ENCODE measurements around the gene RCAN2.
"Not testable (repeated sequence)": the region's sequence is repeated elsewhere in the genome, so short reads cannot be mapped to it uniquely, and the experiment has no call there.

RCAN2 gene

DNA sequence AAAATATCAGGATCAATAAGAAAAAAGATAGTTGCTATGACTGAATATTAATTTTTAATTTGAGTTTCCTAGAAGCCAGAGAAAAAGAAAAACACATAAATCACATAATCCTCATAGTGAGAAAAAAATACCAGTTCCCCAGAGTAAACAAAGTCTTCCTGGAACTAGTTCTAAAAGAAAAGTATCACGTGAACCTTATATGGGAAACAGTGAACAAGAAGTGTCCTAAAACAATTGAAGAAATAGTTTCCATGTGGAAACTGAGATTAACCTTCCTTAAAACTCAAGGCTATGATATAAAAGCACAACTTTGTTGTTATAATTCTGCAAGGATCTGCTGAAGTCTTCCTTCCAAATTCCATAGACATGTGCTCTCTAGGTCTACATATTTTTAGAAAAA, 50.6 kb downstream of the RCAN2 start:
- no peak for DNase-seq (ENCODE audit: low read depth in 2 of 2)

DNA sequence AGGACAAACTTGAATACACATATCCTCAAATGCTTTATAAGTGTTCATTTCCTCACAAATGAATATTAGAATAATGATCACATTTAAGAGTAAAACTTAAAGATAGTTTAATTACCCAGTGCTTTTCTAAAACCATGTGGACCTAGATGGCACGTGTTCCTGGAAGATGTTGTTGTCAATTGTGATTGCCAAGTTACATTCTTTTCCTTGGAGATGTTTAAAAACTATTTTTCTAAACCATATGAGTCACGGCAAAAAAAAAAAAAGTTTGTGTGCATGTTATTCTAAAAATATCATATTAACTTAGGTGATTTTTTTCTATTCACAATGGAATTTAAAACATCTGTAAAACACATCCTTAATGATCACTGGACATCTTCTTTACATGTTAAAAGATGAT, 51.1 kb downstream of the RCAN2 start:
- DNase-seq (ENCODE audit: low read depth in 2 of 2): no peak

DNA sequence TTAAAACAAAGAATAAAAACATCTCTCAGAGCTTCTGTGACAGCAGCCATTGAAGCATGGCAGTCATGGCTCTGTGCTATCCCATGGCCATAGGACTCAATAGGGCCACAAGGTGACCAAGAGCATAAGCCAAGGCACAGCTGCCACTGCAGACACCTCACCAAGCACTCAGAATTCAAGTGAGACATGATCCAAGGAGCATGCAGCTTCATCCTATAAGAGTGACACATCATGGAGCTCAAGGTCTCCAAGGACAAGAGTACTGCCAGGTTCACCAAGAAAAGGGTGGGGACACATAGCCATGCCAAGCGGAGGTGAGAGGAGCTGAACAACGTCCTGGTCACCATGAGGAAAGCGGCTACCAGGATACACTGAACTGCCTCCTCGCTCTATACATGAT, 53.0 kb downstream of the RCAN2 start:
- no peak for DNase-seq (ENCODE audit: low read depth in 2 of 2)

DNA sequence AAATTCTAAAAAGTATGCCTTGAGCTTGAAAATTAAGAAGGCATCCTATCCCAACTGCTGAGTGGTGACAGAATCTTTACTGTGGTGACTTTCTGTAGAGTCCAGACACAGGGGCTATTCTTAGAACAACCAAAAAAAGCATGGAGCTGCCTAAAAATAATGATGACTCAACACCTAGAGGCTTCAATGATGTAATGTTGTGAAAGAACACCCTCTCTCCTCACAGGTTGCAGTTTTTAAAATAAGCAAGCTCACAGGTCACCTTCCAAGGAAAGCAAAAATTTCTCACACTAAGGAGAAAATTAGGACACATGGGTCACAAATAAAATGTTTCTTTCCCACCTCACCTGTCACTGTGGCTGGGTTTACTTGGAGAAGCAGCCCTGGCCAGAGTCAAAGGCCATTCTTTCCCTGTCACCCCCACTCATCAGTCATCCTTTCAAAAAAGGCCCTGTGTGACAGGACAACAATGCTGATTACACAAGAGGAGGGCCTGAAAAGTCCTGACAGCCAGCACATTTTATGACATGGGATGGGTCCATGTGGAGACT, 53.5 kb downstream of the RCAN2 start:
- no peak for DNase-seq (ENCODE audit: low read depth in 2 of 2)

- no peak for DNase-seq (ENCODE audit: low read depth in 2 of 2)
Measured at GRCh38 chr6:46422619-46423018, 68.6 kb downstream of the RCAN2 start.

DNA sequence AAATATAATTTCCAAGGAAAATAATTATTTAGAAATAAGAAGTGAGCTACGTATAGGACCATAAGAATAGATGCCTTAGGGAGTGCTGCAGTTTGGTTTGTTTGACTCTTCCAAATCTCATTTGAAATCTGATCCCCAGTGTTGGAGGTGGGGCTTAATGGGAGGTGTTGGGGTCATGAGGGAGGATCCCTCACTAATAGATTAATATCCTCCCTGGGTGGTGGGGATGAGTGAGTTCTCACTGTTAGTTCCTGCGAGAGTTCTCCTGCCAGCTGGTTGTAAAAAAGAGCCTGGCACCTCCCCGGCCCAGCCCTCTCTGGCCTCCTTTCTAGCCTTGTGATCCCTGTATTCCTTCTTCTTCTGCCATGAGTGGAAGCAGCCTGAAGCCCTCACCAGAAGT, 69.3 kb downstream of the RCAN2 start:
- no peak for DNase-seq (ENCODE audit: low read depth in 2 of 2)

DNA sequence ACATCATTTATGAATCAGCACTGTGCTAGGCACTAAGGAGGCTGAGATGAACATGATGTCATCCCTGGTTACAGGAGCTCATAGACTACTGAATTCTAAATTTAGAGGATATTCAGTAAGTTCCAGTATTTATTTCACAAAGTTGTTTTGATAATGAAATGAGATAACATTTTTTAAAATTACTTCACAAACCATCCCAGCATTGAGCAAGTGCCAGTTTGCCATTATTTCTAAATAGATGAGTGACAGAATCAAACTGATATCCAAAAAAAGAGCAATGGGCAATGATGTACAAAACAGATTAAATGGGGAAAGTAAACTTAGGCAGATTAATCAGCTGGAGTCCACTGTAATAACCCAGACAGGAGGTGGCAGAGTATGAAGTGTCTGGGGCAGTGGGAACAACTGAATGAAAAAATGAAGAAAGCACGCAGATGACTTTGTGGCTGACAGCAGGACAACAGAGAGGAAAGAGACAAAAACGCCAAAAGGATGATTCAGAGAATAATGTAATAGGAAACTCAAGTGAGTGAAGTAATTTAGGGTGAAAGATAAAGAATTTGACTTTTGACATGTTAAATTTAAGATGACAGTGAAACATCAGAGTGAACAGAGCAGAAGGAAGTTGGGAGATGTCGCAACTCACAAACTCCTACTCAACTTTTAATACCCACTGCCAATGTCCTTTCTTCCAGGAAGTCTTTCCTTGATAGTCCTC, 70.2 kb downstream of the RCAN2 start:
- no peak for DNase-seq (ENCODE audit: low read depth in 2 of 2)

DNA sequence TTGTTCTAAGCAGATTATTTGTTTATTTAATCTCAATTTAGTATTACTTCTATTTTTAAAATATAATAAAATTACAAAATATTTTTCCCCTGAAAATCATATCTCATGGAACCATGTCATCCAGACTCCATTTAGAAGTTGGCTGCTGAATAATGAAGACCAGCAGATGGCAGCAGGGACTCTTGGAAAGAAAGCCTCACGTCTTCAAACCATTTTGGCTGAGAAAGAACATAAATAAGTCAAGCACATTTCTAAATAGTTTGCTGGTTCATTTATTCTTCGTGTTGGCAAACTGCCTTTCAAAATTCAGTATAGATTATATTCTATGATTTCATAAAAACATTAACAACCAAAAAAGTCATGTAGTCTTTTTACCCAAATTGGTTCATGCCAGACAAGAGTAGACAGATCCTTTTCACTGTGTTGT, 71.7 kb downstream of the RCAN2 start:
- DNase-seq (ENCODE audit: low read depth in 2 of 2): no peak

GRCh38 chr6:46414398-46414797, 76.9 kb downstream of the RCAN2 start:
- DNase-seq (ENCODE audit: low read depth in 2 of 2): no peak

DNA sequence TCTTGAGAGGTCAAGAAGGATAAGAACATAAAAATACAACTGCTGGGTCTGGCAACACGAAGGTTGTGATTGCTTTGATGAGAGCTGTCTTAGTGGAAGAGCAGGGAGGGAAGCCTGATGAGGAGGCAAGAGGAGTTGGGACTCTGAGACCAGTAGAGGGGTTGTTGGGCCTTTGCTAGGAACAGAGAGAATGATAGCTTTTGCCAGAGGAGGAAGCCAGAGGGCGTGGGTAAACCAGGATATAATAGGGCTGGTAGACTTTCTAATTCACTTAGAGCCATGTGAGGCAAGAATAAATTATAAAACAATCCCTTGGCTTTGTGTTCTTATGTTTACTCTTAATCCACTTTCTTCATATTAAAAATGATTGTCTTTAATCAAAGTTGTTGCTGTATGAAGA, 78.6 kb downstream of the RCAN2 start:
- no peak for DNase-seq (ENCODE audit: low read depth in 2 of 2)

GRCh38 chr6:46411456-46412197, 79.6 kb downstream of the RCAN2 start:
- DNase-seq (ENCODE audit: low read depth in 2 of 2): no peak

DNA sequence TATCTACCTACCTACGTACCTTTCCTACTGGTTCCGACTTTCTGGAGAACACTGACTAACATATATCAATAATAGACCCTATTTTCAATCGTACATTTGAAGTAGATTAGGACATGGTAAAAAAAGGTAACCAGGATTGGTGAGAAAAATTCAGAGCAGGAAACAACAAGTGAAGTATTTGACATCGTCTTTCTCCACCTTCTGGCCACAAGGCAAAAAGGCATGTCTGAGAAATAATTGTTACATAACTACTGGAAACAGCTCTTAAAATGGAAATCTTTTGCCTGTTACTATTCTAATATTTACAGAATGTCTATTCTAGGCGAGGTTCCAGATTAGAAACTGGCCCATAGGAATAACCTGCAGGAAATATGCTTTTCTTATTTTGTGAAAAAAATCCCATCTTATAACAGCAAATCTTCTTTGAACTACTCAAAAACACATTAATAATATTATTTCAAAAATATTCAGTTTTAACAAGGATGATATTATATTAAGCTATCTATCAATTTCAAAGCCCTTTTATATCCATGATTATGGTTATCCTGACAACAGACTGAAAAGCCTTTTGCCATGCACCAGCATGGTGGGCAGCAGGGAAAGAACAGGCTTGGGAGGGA, 80.8 kb downstream of the RCAN2 start:
- no peak for DNase-seq (ENCODE audit: low read depth in 2 of 2)

DNA sequence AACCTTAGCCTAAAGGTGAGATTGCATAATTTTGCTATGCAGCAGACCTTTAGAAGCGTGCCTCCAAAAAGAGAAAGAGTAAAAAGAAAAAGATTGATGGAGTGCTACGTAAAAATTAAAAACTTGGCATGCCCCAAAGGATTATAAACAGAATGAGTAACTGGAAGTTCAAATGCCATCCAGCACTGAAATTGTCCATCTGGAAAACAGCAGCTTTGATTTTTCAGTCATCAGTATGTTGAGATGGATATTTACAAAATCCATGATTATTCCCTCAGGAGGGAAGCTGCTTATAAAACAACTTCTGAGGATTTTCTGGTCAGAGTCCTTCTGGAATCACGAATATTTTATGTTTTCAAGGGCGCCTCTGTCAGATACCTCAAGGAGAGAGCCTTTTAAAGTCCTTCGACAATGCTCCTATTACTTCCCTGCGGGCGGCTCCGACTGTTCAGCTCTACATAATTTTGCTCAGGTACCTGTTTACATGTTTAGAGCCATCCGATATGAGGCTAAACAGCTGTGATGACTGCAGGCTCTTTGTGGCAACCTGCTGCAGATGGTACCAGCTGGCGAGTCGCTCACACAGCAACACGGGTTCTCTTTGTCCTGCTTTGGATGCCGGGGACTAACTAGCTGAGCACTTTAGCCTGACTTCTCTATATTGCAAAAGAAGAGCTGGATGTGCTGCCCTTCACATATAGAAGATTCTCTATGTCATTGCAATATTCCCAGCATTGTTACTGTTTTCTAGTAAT, 83.3 kb downstream of the RCAN2 start:
- DNase-seq (ENCODE audit: low read depth in 2 of 2): no peak

GRCh38 chr6:46407246-46407645, 84.0 kb downstream of the RCAN2 start:
- no peak for DNase-seq (ENCODE audit: low read depth in 2 of 2)

- DNase-seq (ENCODE audit: low read depth in 2 of 2): not testable (repeated sequence)
Measured at GRCh38 chr6:46405620-46406180, 85.5 kb downstream of the RCAN2 start.

- DNase-seq (ENCODE audit: low read depth in 2 of 2): no peak
Measured at GRCh38 chr6:46400898-46401297, 90.4 kb downstream of the RCAN2 start.

- no peak for DNase-seq (ENCODE audit: low read depth in 2 of 2)
Measured at GRCh38 chr6:46395530-46395929, 95.7 kb downstream of the RCAN2 start.

GRCh38 chr6:46393940-46394337, 97.3 kb downstream of the RCAN2 start:
- DNase-seq (ENCODE audit: low read depth in 2 of 2): no peak

DNA sequence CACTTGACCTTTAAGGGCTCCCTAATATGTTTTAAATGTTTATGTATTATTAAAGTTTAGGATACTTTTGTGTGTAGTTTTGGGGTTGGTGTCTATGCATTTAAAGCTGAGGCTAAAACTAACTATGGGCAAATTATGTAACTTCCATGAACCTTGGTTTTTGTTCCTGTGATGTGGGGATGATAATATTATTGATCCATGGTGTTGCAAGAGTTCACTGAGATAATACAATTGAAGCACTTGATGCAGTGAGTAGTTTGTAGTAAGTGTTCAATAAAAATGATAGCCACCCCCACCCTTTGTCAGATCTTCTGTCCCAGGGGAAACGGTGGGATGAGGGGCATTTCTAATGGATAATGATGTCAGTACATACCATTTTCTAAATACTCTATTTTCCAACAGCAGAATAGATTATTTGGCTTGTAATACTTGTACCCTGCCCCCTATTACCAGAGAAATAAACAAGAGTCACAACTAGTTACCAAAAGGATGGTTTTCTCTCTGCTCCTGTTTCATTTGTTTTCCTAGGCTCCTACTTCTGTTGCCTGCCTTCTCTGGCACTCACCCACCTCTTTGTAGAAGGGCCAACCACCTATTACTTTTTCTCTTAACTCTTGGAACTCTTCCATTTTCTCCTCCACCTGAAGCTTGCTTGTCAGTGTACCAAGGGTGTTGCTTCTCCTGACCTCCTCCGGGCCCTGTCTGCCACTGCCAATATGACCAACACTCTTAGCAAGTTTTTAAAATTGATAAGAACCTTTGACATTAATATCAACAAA, 97.9 kb downstream of the RCAN2 start:
- no peak for DNase-seq (ENCODE audit: low read depth in 2 of 2)

GRCh38 chr6:46392294-46392693, 99.0 kb downstream of the RCAN2 start:
- DNase-seq (ENCODE audit: low read depth in 2 of 2): no peak

Measured in stimulated activated CD4-positive, alpha-beta T cell treated with anti-CD3 and anti-CD28 coated beads, Interleukin-1b, Interleukin-23, amount 100 ng/mL, for 4 hours (primary cell).